Right kidney (tissue), 1 donor: ENCODE results near the gene TSPAN7.

Experiments
- DNase-seq: peaks from one replicate; pipeline ENCODE4 v3.0.0-alpha.2; 2016

TSPAN7 gene

GRCh38 chrX:38583181-38583580 is 21.8 kb downstream of the TSPAN7 start:
- DNase-seq: no peak

GRCh38 chrX:38594434-38594833 is 33.1 kb downstream of the TSPAN7 start:
- DNase-seq: no peak

- no peak for DNase-seq
Observed at GRCh38 chrX:38595801-38596200, 34.5 kb downstream of the TSPAN7 start.

GRCh38 chrX:38596939-38597338 is 35.6 kb downstream of the TSPAN7 start:
- DNase-seq: no peak

- no peak for DNase-seq
Observed at GRCh38 chrX:38599796-38600755, 38.7 kb downstream of the TSPAN7 start.

- no peak for DNase-seq
Observed at GRCh38 chrX:38601866-38602265, 40.5 kb downstream of the TSPAN7 start.

- DNase-seq: no peak
Observed at GRCh38 chrX:38606821-38607220, 45.5 kb downstream of the TSPAN7 start.

- no peak for DNase-seq
Observed at GRCh38 chrX:38607976-38608375, 46.6 kb downstream of the TSPAN7 start.

- DNase-seq: no peak
Observed at GRCh38 chrX:38610849-38611248, 49.5 kb downstream of the TSPAN7 start.

- DNase-seq: no peak
Observed at GRCh38 chrX:38612281-38612680, 50.9 kb downstream of the TSPAN7 start.

- no peak for DNase-seq
Observed at GRCh38 chrX:38614485-38614884, 53.1 kb downstream of the TSPAN7 start.

GRCh38 chrX:38616904-38617303 is 55.6 kb downstream of the TSPAN7 start:
- no peak for DNase-seq

GRCh38 chrX:38618180-38618579 is 56.8 kb downstream of the TSPAN7 start:
- no peak for DNase-seq

GRCh38 chrX:38620623-38621022 is 59.3 kb downstream of the TSPAN7 start:
- no peak for DNase-seq

- DNase-seq: no peak
Observed at GRCh38 chrX:38626296-38626695, 65.0 kb downstream of the TSPAN7 start.

GRCh38 chrX:38627683-38628082 is 66.3 kb downstream of the TSPAN7 start:
- DNase-seq: no peak

GRCh38 chrX:38628587-38628986 is 67.2 kb downstream of the TSPAN7 start:
- DNase-seq: no peak

GRCh38 chrX:38632516-38632915 is 71.2 kb downstream of the TSPAN7 start:
- DNase-seq: no peak

- DNase-seq: no peak
Observed at GRCh38 chrX:38634665-38635064, 73.3 kb downstream of the TSPAN7 start.

- no peak for DNase-seq
Observed at GRCh38 chrX:38636949-38637819, 75.8 kb downstream of the TSPAN7 start.

GRCh38 chrX:38638952-38639529 is 77.7 kb downstream of the TSPAN7 start:
- no peak for DNase-seq

GRCh38 chrX:38639730-38640129 is 78.4 kb downstream of the TSPAN7 start:
- DNase-seq: no peak

- DNase-seq: no peak
Observed at GRCh38 chrX:38641197-38641596, 79.9 kb downstream of the TSPAN7 start.
